D341Med (cell line): ENCODE measurements around the gene LYSMD3.
"Not testable (repeated sequence)": the region's sequence is repeated elsewhere in the genome, so short reads cannot be mapped to it uniquely, and the experiment has no call there.

Experiments used
- DNase-seq: peaks from one replicate; pipeline ENCODE4 v3.0.0; 2012; ENCODE audit warnings: low spot score

Gene LYSMD3

DNA sequence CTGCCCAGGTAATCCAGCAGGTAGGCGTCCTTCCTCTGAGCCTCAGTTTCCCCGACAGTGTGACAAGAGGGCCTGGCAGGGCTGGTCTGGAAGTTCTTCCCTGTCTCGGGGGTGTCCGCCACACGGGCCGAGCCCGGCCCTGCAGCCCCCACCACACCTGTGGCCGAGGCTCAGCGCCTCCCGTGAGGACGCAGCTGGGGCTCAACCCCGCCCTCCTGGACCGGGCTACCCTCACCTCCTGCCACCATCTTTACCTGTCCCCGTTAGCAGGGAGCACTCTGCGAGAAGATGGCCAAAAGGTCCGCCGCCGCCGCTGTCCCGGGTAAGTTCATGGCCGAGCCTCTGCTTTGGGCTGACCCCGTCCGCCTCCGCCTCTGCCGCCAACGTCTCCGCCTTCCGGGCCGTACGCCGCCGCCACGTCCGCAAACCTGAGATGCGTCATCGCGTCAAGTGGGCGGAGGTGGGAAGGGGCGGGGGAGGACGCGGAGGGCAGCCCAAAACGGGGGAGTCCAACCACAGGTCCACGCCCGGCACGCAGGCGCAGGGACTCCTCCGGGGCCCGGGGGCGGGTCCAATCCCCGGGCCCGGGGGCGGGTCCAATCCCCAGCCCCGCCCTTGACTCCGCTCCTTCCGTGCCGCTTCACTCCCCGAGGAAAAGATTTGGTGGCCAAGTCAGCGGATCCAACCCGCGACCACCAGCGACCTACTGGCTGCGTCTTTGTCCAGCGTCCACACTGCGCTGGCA lies at the start of gene LYSMD3:
LYSMD3 (minus strand) TSS at position 391 of the 745 bp plus-strand sequence. CDS start 4,295 bp downstream, outside the sequence.
- DNase-seq: peak; percentile 99

DNA sequence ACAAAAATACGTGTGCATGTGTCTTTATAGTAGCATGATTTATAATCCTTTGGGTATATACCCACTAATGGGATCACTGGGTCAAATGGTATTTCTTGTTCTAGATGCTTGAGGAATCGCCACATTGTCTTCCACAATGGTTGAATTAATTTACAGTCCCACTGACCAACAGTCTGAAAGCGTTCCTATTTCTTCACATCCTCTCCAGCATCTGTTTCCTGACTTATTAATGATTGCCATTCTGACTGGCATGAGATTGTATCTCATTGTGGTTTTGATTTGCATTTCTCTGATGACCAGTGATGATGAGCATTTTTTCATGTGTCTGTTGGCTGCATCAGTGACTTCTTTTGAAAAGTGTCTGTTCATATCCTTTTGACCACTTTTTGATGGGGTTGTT lies 47.2 kb upstream of the LYSMD3 start:
- not testable (repeated sequence) for DNase-seq

DNA sequence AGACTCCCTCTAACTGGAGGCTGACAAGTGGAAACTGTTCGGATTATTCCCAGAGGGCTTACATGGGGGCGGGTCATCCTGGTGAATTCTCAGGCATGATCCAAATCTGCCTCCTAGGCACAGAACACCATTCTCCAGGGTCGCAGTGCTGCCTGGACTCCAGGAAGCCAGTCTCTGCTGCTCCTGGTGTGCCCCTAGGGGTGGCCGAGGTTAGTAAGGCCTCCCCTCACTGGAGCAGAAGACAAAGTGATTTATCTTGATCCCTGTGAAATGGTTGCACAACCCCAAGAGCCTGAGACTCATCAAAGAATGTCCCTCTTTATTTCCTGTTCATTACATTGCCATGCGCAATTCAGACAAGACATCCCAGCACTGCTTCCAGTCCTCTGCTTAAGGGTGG lies 46.3 kb upstream of the LYSMD3 start:
- DNase-seq: no peak

DNA sequence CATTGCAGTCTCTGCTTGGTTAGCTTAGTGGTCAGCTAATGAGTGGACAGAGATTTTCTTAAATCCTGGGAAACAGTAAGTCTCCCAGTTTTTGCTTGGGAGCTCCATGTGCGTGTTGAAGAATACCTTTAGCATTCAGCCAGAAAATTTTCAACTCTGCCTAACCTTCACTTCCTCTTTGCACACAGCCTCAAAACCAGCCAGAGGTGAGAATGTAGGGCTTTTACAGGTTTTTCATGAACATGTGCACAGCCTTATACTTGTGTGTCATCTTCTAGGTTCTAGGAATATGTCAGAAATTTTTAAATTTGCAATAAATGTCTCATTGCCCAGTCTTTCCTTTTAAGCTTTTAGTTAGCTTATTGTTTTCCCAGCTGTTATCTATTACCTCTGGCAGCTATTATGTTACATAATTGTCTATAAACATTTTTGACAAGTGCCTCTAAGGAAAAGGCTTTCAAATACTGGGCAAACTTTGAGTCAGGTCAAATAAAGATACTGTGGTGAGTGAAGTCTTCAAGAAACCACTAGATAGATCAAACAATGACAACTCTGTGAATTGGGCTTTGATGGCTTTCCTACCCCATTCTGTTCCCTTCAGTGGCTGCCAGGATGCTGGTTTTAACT lies 41.9 kb upstream of the LYSMD3 start:
- no peak for DNase-seq

DNA sequence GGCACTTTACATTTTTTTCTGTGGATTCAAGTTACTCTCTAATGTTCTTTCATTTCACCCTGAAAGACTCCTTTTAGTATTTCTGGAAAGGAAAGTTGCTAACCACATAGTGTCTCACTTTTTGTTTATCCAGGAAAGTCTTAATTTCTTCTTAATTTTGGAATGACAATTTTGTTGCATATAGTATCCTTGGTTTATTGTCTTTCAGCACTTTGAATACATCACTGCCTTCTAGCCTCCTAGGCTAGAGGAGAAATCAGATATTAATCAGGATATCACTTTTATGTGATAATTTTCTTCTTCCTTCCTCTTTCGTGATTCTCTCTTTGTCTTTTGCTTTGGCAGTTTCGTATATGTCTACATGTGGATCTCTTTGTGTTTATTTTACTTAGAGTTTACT lies 40.6 kb upstream of the LYSMD3 start:
- no peak for DNase-seq

DNA sequence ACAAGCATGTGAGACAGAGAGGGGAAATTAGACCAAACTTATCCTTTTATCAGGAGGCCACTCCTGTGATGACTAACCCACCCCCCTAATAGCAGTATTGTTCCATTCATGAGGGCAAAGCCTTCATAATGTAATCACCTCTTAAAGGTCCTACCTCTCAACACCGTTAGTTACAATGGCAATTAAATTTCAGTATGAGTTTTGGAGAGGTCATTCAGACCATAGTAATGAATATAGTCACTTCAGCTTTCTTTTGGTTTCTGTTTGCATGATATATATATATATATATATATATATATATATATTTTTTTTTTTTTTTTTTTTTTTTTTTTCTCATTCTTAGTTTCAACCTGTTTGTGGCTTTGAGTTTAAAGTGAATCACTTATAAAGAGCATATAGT lies 39.7 kb upstream of the LYSMD3 start:
- DNase-seq: no peak

DNA sequence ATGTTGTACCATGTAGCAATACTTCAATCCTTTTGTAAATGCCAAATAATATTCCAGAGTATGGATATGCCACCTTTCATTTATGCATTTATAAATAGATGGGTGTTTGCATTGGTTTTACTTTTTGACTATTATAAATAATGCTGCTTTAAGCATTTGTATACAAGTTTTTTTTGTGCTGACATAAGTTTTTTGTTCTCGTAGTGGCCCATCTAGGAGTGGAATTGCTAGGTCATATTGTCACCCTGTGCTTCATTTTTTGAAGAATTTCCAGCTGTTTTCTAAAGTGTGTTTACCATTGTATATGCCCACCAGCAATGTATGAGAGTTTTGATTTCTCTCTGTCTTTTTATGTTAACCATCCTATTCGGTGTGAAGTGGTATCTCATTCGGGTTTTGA lies 36.1 kb upstream of the LYSMD3 start:
- DNase-seq: no peak

DNA sequence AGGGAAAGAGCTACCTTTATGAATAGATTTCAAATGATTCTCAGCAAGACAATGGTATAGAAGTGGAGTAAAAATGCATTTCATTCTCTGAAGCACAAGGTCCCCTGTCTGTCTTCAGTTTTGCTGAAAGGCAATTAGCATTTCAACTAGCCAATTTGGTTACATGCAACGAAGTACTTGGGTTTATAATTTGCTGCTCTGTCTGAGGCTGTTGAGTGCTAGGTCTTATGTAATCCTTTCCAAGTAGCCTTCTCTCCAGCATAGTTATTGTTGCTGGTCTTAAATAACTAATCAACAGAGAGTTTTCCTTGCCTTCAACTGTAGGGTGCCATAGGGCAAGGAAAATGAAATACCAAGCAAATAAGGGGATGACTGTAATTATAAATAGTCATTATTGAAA lies 33.7 kb upstream of the LYSMD3 start:
- DNase-seq: no peak

DNA sequence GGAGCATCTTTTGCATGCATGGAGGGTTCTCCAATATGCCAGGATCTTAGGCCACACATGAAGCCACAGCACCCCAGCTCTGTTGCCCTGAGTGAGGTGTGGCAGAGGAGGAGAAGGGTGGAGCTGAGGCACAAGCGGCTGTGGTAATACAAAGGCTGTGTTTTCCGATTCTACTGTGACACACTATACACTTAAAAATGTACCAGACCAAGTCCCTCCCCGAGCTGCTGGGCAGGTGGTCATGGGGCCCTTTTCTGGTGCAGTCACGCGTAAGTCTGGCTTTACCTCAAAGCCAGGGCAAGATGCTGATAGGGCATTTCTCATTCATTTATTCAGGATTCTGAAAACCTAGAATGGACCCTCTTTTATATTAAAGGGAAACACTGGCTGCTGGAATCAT lies 33.0 kb upstream of the LYSMD3 start:
- peak; percentile 31 for DNase-seq

DNA sequence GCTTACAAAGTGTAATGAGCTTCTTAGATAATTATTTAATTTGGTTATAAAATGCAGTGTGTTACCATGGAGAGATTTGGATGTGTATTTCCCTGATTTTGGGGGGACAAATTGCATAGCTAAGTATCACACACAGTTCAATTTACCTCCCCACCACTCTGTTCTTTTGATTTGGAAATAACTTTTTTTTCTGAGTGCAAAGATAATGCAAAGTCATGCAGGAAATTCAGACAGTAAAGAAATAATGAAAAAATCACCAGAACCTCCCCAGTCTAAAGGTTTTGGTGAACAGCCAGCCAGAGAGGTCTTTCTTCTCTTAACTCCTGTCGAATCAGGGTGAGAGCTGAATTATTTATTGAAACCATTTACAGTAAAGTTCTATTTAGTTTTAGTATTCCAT lies 32.4 kb upstream of the LYSMD3 start:
- DNase-seq: no peak

DNA sequence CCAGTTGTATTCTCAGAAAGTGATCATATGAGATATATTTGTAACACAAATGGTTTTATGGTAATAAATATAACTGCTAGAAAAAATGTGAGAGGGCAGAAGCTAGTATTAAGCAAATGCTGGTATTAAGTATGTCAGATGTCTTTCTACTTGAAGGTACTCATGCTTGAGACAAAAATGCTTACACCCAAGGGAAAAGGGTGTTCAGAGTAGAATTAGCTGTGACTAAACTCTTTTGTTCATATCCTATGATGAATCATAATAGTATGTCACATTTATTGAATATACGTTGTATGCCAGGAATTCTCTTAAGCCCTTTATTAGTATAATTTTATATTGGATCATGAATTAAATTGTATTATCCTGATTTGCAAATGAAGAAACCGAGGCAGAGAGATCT lies 31.4 kb upstream of the LYSMD3 start:
- DNase-seq: no peak

DNA sequence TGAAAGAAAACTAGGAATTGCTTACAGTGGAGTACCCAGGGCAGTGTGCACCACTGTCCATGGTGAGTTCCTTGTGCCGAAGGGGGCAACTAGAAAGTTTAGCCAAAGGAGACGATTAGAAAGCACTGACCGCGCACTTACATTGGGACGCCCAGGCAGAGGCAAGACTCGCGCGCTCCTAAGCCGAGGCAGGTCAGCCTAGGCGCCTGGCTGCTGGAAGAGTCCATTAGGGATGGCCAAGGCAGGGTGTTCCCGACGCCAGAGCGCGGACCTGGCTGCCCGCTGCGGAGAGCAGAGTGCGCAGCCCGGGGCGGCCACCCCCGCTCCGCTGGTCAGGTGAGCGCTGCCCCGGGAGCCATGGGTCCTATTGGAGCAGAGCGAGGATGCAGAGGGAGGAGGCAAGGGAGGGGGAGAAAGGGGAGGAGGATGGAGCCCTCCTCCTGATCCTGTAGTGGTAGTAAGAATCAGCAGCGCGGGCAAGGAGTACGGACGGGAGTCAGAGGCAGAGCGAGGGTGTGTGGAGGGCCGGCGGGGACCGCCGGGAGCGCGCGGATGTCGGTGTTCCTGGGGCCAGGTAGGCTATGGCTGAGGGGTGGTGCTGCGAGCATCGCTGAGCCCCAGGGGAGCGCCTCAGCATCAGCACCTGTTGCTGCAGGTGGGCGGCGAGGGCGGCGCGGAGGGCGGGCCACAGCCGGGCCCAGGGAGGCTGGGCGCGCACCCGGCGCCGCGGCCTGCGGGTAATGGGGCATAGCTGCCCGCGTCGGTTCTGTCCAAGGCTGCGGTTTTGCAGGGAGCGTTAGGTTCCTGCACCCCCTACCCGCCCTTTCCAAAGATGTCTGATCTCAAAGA lies 29.2 kb upstream of the LYSMD3 start, which contains the start of gene ADGRV1:
ADGRV1 (plus strand) TSS at position 454 of the 849 bp plus-strand sequence; CDS start at position 553, 99 bp downstream.
- DNase-seq: peak; percentile 88

DNA sequence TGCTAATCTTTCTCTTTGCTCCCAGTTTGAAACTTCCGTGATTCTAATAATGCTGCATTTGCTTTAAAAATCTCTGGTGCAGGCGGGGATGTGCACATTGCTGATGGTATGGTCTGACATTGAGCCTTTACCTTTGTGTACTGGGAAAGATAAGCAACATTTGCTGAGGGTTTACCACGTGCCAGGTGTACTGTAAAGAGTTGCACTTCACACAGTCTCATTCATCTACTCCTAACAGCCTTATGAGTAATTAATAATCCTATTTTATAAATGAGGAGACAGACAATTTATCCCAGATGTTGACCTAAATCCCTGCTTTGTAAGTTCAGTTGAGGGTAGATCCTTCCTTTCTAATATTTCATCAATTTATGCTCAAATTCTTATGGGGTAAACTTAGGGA lies 28.5 kb upstream of the LYSMD3 start:
- no peak for DNase-seq

DNA sequence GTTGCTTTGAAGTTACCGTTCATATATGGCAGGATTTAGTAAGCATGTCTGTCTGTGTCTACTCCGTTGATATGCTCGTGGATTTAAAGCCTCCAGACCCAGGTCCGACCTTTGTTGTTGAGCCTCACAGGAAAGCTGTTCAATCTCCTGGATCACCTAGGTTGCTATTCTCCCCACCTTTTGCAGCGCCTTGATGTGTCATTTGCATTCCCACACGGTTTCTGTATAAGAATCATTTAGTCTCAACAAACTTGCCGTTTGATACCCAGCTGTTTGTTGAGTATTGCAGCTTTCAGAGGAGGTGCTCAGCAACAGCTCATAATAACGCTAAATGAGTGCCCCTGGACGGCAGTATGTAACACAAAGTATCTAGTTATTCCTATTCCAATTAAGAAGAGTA lies 28.0 kb upstream of the LYSMD3 start:
- DNase-seq: no peak

DNA sequence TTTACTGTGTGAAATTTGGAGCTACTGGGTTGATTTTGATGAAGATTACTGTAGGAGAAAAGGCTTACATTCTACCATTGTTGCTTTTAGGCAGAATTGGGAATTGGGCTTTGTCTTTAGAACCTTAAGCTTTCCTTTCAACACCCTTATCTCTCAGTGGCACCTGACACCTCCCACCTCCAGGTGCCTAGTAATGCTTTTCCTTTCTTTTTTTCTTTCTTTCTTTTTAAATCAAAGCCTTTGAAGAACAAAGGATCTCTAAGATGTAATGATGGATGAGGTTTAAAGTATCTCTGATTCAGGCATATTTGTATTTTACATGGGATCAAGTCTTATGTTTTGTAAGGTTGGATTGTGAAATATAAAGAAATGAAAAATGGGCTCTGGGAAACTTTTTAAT lies 26.3 kb upstream of the LYSMD3 start:
- DNase-seq: no peak

DNA sequence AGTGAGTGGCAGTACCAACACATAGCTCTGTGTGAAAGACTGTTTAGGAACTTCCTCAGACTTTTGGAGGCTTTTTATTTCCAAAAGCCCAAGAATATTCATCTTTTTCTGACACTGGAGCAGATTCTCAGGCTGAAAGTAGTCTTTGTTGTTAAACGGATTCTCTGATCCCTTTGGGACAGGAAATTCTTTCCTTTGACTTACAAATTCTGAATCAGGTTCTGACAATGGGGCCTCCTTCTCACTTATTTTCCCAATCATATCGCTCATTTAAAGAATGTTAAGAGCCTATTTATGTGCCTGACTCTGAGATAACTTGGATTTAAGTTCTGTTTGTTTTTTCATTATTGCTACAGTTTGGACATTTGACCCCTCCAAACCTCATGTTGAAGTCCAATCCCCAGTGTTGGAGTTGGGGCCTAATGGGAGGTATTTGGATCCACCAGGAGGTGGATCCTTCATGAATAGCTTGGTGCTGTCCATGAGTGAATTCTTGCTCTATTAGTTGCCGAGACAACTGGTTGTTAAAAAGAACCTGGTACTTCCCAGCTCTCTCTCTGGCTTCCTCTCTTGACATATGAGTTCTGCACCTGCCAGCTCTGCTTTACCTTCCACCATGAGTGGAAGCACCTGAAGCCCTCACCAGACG lies 25.1 kb upstream of the LYSMD3 start:
- no peak for DNase-seq

DNA sequence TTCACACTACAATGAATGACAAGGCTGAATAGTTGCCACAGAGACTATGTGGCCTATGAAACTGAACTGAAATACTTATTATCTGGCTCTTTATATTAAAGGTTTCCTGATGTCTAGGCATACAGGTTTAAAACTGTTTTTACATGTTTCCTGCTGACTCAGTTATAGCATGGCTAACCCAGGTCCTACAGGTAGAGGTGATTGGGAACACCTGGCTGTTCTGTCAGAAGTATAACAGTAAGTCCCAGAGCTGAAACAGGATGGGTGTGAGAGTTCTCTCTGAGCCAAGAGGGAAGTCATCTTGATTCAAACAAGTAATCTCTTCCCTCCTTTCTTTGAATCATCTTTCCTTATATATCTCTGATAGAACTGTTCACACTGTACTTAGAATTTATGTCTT lies 24.3 kb upstream of the LYSMD3 start:
- DNase-seq: no peak

DNA sequence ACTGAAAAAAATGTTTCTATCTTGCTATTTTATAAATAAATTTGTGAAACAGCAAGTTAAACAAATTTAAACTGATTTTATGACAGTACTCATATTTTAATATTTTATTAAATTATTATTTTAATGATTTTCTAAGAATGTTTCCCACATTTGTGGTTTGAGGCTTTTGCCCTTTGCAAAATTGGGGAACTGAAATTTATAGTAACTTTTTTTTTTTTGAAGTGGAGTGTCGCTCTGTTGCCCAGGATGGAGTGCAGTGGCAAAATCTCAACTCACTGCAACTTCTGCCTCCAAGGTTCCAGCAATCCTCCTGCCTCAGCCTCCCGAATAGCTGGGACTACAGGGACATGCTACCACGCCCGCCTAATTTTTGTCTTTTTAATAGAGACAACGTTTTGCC lies 22.0 kb upstream of the LYSMD3 start:
- DNase-seq: no peak

DNA sequence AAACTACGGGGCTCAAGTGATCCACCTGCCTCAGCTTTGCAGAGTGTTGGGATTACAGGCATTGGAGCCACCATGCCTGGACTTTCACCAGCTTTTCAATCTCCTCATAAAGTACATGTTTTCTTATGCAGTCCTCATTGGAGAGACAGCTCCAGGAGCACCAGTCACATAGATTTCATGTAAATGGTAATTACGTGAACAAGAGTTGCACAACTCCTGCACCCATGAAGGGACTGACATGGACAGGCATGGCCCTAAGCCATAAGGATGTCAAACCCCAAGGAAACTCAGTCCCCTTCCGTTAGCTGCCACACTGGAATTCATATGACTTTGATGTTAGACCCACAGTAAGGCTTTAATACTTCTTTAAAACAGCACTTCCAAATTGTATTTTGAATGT lies 21.6 kb upstream of the LYSMD3 start:
- no peak for DNase-seq

DNA sequence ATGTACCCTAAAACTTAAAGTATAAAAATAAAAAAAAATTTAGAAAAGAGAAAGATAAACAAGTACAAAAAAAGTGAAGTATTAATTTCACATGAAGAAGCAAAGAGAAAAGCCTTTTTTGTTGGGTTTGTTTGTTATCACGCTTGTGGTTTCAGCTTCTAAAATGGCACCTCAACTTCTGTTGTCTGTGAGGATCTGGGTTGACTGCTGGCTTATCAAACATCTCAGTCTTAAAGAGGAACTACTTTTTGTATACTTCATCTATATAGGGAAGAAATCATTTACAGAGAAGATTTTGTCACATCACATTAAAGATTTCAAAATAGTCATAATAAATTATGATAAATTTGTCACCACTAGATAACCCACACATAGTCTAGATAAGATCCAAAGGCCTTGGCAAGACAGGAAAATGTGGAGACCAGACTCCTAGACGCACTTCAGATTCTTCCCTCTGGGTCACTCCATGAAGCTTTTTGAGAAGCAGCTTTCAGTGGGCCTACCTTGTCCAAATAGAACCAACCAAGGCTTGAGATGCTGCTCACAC lies 20.4 kb upstream of the LYSMD3 start:
- DNase-seq: no peak

DNA sequence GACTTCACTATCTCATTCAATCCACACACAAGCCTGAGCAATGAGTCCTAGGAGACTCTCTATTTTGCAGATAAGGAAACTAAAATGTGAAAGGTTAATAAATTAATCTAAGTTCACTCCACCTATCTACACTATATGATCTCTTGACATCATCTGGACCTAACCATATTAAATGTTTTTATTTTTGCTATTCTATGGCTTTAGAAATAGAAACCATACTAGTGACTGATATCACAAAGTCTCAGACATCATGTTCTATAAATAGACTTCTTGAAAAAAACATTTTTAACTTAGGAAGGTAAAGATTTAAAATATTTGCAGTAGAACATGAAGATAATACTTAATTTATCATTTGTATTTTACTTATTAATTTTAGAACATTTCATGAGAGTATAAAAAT lies 19.8 kb upstream of the LYSMD3 start:
- DNase-seq: no peak

DNA sequence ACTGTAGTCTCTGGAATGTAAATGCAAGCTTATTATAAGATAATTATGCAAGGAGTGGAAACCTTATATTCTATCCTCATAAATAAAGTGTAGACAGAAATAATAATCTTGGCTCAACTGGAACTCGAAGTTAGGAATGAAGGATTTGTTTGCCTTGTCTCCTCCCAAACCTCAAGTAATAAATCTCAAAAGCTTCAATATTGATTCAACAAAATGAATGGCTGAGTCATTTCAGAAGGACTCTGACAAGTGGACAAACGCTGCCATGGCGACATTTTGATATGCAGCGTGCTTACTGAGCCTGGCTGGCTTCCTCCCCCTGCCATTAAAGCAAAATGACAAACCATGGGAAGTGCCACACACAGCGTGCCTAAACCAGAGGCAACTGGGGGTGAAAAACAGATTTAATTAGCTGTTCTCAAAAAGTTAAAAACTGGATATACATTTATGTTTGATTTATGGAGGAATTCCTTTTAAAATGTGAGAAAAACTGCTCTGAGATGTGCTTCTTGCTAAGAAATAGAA lies 18.7 kb upstream of the LYSMD3 start:
- DNase-seq: no peak
